GM04504 (cell line): ENCODE results near the gene PLIN3.
A peak's percentile ranks its signal among the peaks of the same experiment; 100 is the strongest.
"Not testable (repeated sequence)": the region's sequence is repeated elsewhere in the genome, so short reads cannot be mapped to it uniquely, and the experiment has no call there.

Experiments
- DNase-seq: peaks from one replicate; pipeline ENCODE4 v3.0.0-alpha.2; 2012; ENCODE audit warnings: low read depth

Gene PLIN3

GRCh38 chr19:4891066-4891465 is 23.6 kb upstream of the PLIN3 start:
- no peak for DNase-seq

DNA sequence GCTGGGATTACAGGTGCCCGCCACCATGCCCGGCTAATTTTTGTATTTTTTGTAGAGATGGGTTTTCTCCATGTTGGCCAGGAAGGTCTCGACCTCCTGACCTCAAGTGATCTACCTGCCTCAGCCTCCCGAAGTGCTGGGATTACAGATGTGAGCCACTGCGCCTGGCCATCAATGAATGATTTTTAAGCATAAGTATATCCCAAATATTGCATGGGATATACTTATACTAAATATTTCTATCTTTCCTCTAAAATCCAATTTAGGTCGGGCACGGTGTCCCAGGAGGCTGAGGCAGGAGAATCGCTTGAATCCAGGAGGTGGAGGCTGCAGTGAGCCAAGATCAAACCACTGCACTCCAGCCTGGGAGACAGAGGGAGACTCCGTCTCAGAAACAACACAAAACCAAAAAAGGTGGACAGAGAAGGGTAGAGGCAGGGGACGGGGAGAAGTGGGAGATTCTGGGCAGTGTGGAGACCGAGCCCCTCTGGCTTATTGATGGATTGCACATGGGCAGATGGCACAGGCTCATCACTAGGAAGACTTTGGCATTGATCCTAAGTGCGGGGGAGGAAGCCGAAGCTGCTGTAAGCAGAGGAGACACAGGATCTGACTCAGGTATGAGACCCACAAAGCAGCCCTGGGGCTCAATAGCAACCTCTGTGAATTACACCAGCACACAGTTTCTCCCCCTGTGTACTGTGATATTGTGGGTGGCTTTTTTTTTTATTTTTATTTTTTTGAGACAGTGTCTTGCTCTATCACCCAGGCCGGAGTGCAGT is 21.8 kb upstream of the PLIN3 start:
- no peak for DNase-seq

DNA sequence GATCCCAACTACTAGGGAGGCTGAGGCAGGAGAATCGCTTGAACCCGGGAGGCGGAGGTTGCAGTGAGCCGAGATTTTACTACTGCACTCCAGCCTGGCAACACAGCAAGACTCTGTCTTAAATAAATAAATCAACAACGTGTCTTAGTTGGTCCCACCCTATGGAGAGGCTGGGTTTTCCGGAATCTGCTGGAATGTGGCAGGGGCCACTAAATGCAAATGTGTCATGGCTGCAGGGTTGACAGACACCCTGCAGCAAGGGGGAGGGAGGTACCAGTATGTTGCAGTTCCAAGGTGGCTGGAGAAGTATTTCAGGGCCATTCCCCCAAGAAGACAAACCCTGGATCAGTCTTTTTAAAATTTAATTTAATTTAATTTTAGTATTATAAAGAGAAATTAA is 20.3 kb upstream of the PLIN3 start:
- DNase-seq: not testable (repeated sequence)

GRCh38 chr19:4884993-4885392 is 17.5 kb upstream of the PLIN3 start:
- DNase-seq: not testable (repeated sequence)

DNA sequence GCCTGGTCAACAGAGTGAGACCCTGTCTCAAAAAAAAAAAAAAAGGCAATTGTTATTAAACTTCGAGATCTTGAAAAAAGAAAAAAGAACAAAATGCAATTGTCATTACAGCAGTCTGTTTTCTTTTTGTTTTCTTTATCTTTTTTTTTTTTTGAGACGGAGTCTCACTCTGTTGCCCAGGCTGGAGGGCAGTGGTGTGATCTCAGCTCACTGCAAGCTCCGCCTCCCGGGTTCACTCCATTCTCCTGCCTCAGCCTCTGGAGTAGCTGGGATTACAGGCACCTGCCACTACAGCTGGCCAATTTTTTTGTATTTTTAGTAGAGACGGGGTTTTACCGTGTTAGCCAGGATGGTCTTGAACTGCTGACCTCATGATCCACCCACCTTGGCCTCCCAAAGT is 15.4 kb upstream of the PLIN3 start:
- DNase-seq: not testable (repeated sequence)

- DNase-seq: no peak
Observed at GRCh38 chr19:4879041-4879440, 11.6 kb upstream of the PLIN3 start.

- no peak for DNase-seq
Observed at GRCh38 chr19:4878491-4878968, 11.1 kb upstream of the PLIN3 start.

DNA sequence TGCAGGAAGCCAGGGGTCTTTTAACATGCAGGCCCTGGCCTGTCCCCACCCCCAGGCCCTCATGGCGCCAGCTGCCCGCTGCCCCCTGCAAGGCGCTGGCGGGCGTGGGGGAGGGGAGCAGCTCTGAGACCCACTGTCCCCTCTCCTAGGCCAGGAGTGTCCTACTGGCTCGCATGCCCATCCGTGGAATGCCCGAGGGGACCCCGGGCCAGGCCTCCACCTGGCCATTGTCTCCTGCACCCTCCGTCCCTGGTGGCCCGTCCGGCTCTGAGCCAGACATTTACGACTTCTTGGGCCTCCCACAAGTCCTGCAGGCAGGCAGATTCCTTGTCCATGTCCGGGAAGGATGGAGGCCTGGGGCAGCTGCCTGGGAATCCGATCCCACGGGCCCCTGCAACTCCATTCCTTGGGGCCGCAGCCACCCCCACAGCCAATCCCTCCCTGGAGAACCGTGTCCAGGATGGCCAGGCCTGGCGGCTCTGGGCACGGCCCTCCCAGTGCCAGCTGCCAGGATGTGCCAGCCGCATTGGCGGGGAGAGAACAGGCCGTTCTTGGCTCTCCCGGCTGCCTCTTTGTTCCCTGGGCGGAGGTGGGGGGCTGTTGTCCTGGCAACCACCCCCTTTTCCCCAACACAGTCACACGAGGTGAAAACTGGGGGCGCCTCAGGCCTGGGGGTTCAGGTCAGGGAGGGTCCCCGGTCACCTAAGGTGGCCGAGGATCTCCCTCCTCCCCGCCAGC is 10.5 kb upstream of the PLIN3 start:
- no peak for DNase-seq

- DNase-seq: no peak
Observed at GRCh38 chr19:4873930-4874329, 6.5 kb upstream of the PLIN3 start.

GRCh38 chr19:4871711-4872110 is 4.2 kb upstream of the PLIN3 start:
- no peak for DNase-seq

DNA sequence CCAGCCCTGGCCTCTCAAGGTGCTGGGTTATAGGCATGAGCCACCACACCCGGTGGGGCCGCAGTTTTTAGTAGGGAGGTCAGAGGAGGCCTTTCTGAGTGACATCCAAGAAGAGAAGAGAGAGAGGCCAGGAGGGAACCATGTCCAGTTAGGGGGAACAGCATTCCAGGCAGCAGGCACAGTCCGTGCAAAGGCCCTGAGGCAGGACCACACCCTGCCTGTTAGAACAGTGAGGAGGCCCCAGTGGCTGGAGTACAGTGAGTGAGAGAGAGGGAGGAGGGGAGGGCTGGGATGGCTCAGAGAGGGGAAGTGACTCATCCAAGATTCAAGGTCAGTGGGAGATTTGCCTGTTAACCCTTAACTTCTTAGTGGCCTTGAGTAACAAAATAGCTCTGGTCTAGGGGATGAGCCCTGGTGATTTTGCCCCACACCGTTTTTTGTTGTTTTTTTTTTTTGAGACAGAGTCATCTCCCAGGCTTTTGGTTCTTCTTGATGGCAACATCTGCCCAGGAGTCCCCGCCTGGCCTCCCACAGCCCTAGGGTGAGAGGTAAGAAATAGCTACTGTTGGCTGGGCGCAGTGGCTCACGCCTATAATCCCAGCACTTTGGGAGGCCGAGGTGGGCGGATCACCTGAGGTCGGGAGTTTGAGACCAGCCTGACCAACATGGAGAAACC is 2.7 kb upstream of the PLIN3 start:
- peak; percentile 85 for DNase-seq

DNA sequence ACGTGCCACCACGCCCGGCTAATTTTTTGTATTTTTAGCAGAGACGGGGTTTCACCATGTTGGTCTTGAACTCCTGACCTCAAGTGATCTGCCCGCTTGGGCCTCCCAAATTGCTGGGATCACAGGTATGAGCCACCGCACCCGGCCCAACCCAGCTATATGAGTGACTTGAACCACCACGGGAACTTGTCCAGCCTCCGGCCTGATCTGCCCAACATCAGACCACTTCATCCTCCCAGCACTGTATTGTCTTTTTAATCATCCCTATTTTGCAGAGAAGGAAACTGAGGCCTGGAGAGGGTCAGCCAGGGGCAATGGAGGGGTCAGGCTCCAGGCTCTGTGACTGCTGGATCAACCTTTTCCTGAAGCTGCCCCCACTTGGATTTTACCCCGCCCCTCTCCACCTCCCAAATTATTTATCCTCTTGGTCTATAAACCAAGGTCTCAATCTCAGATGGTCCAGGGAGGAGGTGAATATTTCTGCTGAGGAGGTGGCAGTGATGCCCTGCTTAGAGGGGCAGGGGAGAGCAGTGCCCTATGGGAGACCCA is 893 bp upstream of the PLIN3 start:
- DNase-seq: no peak

- no peak for DNase-seq
Observed at GRCh38 chr19:4866595-4867424, 657 bp downstream of the PLIN3 start.

GRCh38 chr19:4861147-4861546 is 6.3 kb downstream of the PLIN3 start:
- no peak for DNase-seq

- no peak for DNase-seq
Observed at GRCh38 chr19:4859697-4860096, 7.8 kb downstream of the PLIN3 start.

- not testable (repeated sequence) for DNase-seq
Observed at GRCh38 chr19:4856468-4856867, 11.0 kb downstream of the PLIN3 start.

DNA sequence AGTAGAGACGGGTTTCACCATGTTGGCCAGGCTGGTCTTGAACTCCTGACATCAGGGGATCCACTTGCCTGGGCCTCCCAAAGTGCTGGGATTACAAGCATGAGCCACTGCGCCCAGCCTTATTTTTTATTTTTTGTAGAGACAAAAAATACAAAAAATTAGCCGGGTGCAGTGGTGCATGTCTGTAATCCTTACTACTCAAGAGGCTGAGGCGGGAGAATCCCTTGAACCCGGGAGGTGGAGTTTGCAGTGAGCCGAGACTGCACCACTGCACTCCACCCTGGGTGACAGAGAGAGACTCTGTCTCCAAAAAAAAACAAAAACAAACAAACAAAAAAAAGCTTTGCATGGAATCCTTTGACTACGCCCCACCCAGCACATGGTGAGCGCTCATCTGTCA is 14.0 kb downstream of the PLIN3 start:
- not testable (repeated sequence) for DNase-seq

GRCh38 chr19:4852484-4852883 is 15.0 kb downstream of the PLIN3 start:
- no peak for DNase-seq

DNA sequence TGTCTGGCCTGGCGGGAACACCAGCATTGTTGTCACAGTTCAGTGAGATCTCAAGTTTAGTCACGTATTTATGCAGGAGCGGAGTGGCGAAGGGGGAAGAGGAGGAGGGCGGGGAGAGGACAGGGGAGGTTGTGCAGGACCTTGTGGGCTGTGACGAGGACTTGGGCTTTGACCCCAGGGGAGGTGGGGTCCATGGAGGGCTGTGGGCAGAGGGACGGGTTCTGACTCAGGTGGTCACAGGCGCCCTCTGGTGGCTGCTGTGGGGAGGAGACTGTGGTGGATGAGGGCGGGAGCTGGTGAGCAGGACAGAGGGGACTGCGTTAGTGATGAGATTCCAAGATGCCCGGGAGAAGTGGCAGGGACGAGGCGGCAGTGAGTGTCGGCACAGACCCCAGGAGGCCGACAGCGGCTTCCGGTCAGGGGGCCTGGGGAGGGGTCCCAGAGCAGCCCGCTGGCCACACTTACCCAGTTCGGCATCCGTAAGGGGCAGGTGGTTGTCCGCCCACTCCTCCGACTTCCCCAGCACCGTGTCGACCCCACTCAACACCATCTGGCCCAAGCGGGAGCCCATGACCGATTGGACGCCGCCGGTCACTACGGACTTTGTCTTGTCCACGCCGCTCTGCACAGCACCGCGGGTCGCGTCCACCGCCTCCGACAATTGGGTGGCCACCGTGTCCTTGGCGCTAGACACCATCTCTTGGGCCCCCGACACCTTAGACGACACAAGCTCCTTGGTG is 15.7 kb downstream of the PLIN3 start:
- DNase-seq: no peak

- DNase-seq: no peak
Observed at GRCh38 chr19:4849019-4849418, 18.4 kb downstream of the PLIN3 start.
